HEK293 (cell line): Measurements from ENCODE around the gene ANKRD22.
"Not testable (repeated sequence)": the region's sequence is repeated elsewhere in the genome, so short reads cannot be mapped to it uniquely, and the experiment has no call there.

ENCODE experiments used
- CTCF ChIA-PET: fragments of 350-600 bp; formaldehyde crosslinking; extraction: SDS; loops from one replicate; lab custom pipeline; 2021; ENCODE audit warnings: antibody characterized with exemption; lab: Yijun Ruan, JAX
- POLR2A ChIA-PET: fragments of 300-600 bp; formaldehyde crosslinking; extraction: SDS; loops from one replicate; lab custom pipeline; 2020; ENCODE audit warnings: antibody characterized with exemption, inconsistent platforms; lab: Yijun Ruan, JAX
- H3K27ac ChIP-seq: fragments of 200-500 bp; sonication (Bioruptor generic); 2 replicates; pipeline ENCODE4 v1.5.1; 2014; ENCODE audit warnings: low read depth, low read length, control low read depth, inconsistent platforms; ENCODE audit errors: extremely low read depth
- H3K36me3 ChIP-seq, 2 experiments: fragments of 200-500 bp in 1 of 2; sonication (Bioruptor generic) in 1 of 2; 1 replicate in 1 of 2; 2 replicates in 1 of 2; pipeline ENCODE4 v1.5.1; 2014 to 2017; ENCODE audit warnings: inconsistent platforms in 2 of 2, low read length in 2 of 2; ENCODE audit not compliant: control insufficient read depth in 2 of 2, insufficient read depth in 1 of 2
- H3K4me1 ChIP-seq: fragments of 200-500 bp; sonication (Bioruptor generic); 2 replicates; pipeline ENCODE4 v1.5.1; 2014; ENCODE audit warnings: mild to moderate bottlenecking, low read length, inconsistent platforms; ENCODE audit not compliant: control insufficient read depth, insufficient read depth
- H3K4me3 ChIP-seq: 2 replicates; pipeline ENCODE4 v1.5.1; 2011; ENCODE audit warnings: low read depth, mild to moderate bottlenecking, control low read depth, low read length, moderate library complexity
- H3K9me3 ChIP-seq: fragments of 200-500 bp; sonication (Bioruptor generic); 2 replicates; pipeline ENCODE4 v1.5.1; 2014; ENCODE audit warnings: low read depth, low read length, inconsistent platforms; ENCODE audit not compliant: control insufficient read depth, insufficient read depth
- HIC1 ChIP-seq: fragments of 450-650 bp; formaldehyde crosslinking; IDR thresholded peaks from 2 replicates; pipeline ENCODE4 v1.5.1; 2016; ENCODE audit warnings: missing biosample characterization, missing genetic modification characterization
- KLF8 ChIP-seq: fragments of 450-650 bp; formaldehyde crosslinking; IDR thresholded peaks from 2 replicates; pipeline ENCODE4 v1.5.1; 2016; ENCODE audit warnings: missing biosample characterization, missing genetic modification characterization
- PRDM6 ChIP-seq: fragments of 450-650 bp; formaldehyde crosslinking; IDR thresholded peaks from 2 replicates; pipeline ENCODE4 v1.5.1; 2017; ENCODE audit warnings: missing biosample characterization, missing genetic modification characterization
- SCRT1 ChIP-seq: fragments of 450-650 bp; formaldehyde crosslinking; IDR thresholded peaks from 2 replicates; pipeline ENCODE4 v1.5.1; 2016; ENCODE audit warnings: missing biosample characterization, missing genetic modification characterization, borderline replicate concordance
- SCRT2 ChIP-seq: fragments of 450-650 bp; formaldehyde crosslinking; IDR thresholded peaks from 2 replicates; pipeline ENCODE4 v1.5.1; 2016; ENCODE audit warnings: missing biosample characterization, missing genetic modification characterization
- SP7 ChIP-seq: fragments of 450-650 bp; formaldehyde crosslinking; IDR thresholded peaks from 2 replicates; pipeline ENCODE4 v1.5.1; 2016; ENCODE audit warnings: missing biosample characterization, missing genetic modification characterization
- ZFP37 ChIP-seq: fragments of 450-650 bp; formaldehyde crosslinking; IDR thresholded peaks from 2 replicates; pipeline ENCODE4 v1.5.1; 2016; ENCODE audit warnings: missing biosample characterization, missing genetic modification characterization
- ZNF18 ChIP-seq: fragments of 450-650 bp; formaldehyde crosslinking; IDR thresholded peaks from 2 replicates; pipeline ENCODE4 v1.5.1; 2016; ENCODE audit warnings: missing biosample characterization, missing genetic modification characterization
- ZNF292 ChIP-seq: fragments of 450-650 bp; formaldehyde crosslinking; IDR thresholded peaks from 2 replicates; pipeline ENCODE4 v1.5.1; 2016; ENCODE audit warnings: low read depth, missing biosample characterization, missing genetic modification characterization, borderline replicate concordance
- ZNF366 ChIP-seq: fragments of 450-650 bp; formaldehyde crosslinking; conservative IDR thresholded peaks from 2 replicates; pipeline ENCODE4 v1.5.1; 2016; ENCODE audit warnings: missing biosample characterization, missing genetic modification characterization
- ZNF639 ChIP-seq: fragments of 450-650 bp; formaldehyde crosslinking; IDR thresholded peaks from 2 replicates; pipeline ENCODE4 v1.5.1; 2016; ENCODE audit warnings: missing biosample characterization, missing genetic modification characterization

Gene ANKRD22

GRCh38 chr10:88882646-88883447 is 31.2 kb upstream of the ANKRD22 start:
- H3K27ac ChIP-seq, POLR2A ChIA-PET, H3K9me3 ChIP-seq, H3K36me3 ChIP-seq, H3K4me3 ChIP-seq: not testable (repeated sequence)
- CTCF ChIA-PET, result interaction anchor here (0.8 to 1.7 kb wide), 3 partner anchors 46 to 146 kb away, joined by 3 to 6 read pairs (median 4); no protein-coding TSS in a partner anchor
- TF ChIP-seq ZNF18 (tag by site-specific recombination) (peak; percentile 55; the same call in 1 of the 2 replicates), HIC1 (tag by site-specific recombination) (peak; percentile 38; the same call in 1 of the 2 replicates), SCRT1 (tag by site-specific recombination) (0 out of 2 replicates have a peak, but pooled peaks have one; percentile 12), SCRT2 (peak; percentile 74), SP7 (tag by site-specific recombination) (peak; percentile 18; the same call in 1 of the 2 replicates), PRDM6 (tag by site-specific recombination) (peak; percentile 66), ZNF639 (tag by site-specific recombination) (0 out of 2 replicates have a peak, but pooled peaks have one; percentile 28), KLF8 (tag by site-specific recombination) (peak; percentile 19; the same call in 1 of the 2 replicates)
- peaks cover 39% of the 10 kb centered on the region for H3K4me1 ChIP-seq

- Histone ChIP-seq H3K4me1 (peaks cover 39% of the 10 kb centered on the region), H3K27ac (peak overlapping the region; percentile 94; the same call in 1 of the 2 replicates), H3K4me3 (no peak overlapping the region), H3K9me3 (no peaks in the 10 kb centered on the region), H3K36me3 (no peaks in the 10 kb centered on the region)
- CTCF ChIA-PET, result interaction anchor here (0.7 to 1.2 kb wide), 3 partner anchors 46 to 147 kb away, joined by 3 to 4 read pairs (median 4); no protein-coding TSS in a partner anchor
- POLR2A ChIA-PET, result no interaction called here
- 0 out of 2 replicates have a peak, but pooled peaks have one; percentile 31 for TF ChIP-seq ZNF366 (tag by site-specific recombination)
- no peak for TF ChIP-seq SP7 (tag by site-specific recombination)
- no peak for TF ChIP-seq ZNF292 (tag by site-specific recombination)
- no peak for TF ChIP-seq ZFP37 (tag by site-specific recombination)
Observed at GRCh38 chr10:88881922-88882645, 30.4 kb upstream of the ANKRD22 start.
